ENCODE data around the gene KTN1.
A peak's percentile ranks its signal among the peaks of the same experiment; 100 is the strongest.

The KTN1 gene

DNA sequence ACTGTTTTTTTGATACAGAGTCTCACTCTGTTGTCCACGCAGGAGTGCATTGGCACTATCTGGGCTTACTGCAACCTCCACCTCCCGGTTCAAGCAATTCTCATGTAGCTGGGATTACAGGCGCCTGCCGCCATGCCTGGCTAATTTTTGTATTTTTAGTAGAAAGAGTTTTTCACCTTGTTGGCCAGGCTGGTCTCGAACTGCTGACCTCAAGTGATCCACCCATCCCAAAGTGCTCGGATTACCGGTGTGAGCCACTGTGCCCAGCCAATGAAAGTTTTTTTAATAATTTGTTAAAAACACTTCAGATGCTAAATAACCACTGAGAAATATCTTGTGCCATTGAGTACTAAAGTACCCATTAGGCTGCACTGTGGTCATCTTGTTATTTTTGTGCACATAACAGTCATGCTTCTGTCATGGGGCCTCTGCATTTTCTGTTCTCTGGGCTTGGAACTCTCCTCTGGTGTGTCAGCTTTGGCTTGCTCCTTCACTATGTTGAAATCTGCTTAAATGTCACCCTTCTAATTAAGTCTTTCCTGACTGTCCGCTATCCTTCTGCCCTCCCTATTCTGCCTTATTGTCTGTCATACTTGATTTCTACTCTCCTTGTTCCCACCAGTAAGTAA, 105.1 kb downstream of the KTN1 start:
- no peak for DNase-seq

DNA sequence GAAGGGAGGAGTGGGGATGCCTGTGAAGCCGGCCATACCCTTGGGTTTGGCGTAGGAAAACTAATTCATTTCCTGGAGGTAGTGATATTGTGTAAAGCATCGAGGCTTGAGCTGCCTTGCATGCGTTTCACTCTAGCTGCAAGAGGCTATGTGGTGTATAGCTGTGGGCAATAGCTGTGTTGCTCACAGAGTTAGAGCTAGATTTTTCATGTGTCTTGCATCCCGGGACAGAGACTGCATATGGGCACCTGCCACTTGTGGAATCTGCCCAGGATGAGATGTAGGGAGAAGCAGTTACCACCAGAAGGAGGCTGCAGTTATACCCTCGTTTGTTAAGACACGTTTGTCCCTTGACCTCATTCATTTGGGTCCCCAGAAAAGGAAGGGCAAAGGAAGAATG, 106.7 kb downstream of the KTN1 start:
- DNase-seq = no peak

GRCh38 chr14:55688566-55688965, 108.6 kb downstream of the KTN1 start:
- no peak for DNase-seq

DNA sequence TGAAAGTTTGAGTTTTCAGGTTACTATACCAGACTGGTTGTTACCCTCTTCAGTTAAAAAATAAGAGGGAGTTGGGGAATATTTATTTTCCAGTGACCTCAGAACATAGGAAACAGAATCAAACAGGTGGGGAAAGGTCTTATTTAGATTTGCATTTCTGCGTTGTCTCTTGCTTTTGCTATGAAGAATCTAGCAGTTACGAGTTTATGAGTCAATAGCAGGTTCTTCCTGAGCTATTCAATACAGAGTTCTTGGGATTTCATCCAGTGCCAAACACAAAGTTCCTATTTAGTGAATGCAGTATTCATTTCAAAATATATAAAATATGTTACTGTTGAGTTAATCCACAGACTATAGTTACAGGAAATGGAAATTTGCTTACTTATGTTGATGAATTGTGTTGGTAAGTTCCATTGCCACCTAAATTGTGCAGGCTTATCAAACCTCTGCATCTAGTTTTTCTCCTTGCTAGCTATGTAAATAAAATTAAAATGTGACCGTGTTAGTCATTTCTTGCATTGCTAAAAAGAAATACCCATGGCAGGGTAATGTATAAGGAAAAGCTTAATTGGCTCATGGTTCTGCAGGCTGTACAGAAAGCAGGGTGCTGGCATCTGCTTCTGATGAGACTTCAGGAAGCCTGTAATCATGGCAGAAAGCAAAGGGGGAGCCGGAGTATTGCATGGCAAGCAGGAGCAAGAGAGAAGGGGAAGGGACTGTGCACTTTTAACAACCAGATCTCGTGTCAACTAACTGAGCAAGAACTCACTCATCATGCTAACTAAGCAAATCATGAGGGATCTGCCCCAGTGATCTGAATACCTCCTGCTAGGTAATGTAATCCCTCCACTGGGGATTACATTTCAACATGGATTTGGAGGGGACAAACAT, 110.2 kb downstream of the KTN1 start:
- DNase-seq = no peak

- DNase-seq = no peak
These were observed 111.7 kb downstream of the KTN1 start for GRCh38 chr14:55691659-55692058.

DNA sequence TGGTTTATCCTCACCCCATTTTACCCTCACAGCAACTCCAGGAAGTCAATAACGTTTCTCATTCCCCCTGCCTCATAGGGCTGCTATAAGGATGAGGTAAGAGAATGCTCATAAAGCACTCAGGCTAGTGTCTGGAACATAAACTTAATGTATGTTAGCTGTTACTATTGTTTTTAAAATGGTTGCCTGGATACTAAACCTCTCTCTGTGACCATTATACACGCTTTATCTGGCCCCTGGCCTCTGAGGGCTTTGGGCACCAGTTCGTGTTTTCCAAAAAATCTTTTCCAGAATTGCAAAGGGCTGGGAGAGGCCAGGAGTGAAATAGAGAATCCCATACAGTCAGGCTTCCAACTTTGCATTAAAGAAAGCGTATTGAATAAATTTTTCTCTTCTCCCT, 113.9 kb downstream of the KTN1 start:
- no peak for DNase-seq

DNA sequence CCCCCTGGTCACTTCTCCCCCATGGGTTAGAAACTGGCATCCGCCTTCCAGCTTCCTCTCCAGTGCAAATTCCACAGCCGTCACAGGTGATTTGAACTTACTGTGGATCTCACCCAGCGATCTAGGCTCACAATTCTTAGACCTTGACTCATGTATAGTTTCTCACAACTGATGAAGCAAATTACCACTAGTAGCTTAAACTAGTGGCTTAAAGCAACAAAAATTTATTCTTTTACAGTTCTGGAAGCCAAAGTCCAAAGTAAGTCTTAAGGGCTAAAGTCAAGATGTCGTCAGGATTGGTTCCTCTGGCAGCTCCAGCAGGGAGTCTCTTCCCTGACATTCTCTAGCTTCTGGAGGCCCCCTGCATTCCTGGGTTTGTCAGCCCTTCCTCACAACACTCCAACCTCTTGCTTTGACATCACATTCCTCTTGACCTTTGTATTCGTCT, 117.4 kb downstream of the KTN1 start:
- no peak for DNase-seq

DNA sequence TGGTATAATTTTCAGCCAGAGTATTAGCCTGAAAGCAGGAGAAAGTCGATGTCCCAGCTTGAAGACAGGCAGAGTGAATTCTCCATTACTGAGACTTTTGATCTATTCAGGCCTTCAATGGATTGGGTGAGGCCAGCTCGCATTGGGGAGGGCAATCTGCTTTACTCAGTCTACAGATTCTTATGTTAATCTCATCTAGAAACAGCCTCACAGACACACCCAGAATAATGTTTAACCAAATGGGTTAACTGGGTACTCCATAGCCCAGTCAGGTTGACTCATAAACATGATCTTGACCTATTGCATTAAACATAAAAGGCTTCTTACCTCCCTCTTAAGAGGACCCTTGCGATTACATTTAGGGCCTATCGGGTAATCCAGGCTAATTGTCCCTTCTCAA, 118.0 kb downstream of the KTN1 start:
- DNase-seq = no peak

- no peak for DNase-seq
These were observed 119.4 kb downstream of the KTN1 start for GRCh38 chr14:55699131-55700057.

GRCh38 chr14:55701638-55702037, 121.6 kb downstream of the KTN1 start:
- DNase-seq = no peak

DNA sequence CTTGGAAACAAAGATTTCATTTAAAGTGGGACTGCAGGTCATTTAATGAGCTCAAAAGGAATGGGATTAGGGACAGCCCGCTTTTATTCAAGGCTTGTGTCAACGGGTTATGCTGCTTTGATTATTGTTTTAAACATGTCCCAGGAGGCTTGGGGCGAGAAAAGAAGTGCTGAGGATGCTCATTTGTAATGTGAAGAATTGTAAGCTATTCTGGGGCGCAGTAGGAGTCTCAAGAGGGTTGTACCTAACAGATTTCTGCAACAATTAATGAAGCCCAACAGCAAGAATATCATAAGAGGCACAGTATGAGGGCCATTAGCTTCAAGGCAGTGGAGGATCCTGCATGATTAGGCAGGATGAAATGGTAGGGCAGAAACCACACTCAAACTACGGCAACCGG, 122.5 kb downstream of the KTN1 start:
- DNase-seq = no peak

DNA sequence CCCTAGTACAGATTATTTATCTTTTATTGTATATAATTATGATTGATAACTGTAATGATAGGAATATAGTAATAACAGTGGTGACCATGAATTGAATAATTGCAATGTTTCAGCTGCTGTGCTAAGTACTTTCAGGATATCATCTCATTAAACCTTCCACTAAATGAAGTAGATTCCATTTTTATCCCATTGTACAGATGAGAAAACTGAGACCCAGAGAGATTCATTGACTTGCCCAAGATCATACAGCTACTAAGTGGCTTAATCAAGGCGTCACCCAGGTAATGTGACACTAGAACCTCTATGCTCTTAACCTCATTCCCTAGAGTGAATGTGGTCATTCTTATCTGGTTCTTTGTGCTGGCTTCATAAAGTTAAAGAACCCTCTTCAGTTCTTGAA, 124.6 kb downstream of the KTN1 start:
- DNase-seq = no peak

DNA sequence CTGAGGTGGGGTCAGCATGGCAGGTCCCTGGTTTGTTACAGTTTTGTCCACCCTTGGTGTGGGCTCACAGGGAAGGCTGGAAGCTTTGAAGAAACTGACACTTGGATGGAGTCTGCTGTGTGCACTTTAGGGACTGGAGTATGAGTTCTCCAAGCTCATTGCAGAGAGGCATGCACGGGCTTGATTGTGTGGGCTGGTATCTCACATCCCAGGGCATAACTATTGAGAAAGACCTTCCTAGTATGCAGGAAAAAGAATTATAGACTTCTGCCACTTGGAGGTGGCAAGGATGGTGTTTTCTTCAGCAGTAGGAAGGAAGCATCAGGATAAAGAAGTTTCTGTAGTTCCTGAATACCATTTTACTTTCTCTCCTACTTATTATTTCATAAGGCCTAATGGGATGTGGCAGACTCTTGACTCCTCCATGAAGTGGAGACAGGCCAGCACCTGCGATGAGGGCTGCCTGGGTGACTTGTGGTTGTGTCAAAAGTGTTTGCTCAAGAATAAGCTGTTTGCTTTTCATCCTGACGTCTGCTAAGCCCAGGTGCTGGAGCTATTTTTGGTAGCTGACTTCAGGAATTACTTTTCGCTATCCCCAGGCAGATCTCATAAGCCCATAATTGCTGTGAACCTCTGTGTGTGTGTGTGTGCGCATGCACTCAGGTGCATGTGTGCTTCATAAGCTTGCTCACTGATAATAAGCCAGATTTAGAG, 125.8 kb downstream of the KTN1 start:
- DNase-seq = no peak

- no peak for DNase-seq
These were observed 126.3 kb downstream of the KTN1 start for GRCh38 chr14:55706365-55706684.

DNA sequence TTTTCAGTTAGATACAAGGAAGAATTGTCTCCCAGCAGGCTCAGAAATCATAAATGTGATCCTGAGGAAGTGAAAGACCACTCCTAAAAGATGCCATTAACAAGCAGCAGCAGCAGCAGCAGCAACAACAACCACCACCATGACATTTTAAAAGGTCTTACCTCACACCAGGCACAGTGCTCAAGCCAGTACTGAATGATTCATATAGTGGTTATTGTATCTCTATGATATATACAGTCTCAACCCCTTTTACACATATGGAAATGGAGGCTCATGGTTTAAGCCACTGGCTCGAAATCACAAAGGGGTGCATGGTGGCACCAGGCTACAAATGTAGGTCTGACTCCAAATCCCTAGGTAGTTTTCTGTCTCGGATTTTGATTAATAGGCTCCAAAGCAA, 126.9 kb downstream of the KTN1 start:
- DNase-seq = no peak

DNA sequence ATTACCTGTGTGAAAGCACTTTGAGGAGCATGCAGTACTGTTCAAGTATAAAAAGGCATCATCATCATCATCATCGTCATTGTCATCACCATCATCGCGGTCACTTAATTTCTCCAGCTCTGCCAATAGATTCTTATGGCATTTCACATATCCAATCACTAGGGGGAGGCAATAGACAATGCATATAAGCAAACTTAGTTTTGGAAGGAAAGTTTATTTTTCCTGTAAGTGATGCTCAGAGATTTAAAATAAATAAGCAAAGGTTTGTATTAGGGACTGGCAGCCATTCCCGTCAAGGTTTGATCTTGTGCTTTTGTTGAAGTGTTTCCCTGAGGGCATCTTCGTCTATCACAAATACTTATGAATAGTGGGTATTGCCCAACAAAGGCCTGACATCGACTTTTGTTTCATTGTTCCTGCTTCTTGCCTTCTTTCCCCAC, 127.4 kb downstream of the KTN1 start:
- peak in 1 of 2 donors; percentile 14 for DNase-seq

GRCh38 chr14:55710506-55711041, 130.6 kb downstream of the KTN1 start:
- DNase-seq = no peak

DNA sequence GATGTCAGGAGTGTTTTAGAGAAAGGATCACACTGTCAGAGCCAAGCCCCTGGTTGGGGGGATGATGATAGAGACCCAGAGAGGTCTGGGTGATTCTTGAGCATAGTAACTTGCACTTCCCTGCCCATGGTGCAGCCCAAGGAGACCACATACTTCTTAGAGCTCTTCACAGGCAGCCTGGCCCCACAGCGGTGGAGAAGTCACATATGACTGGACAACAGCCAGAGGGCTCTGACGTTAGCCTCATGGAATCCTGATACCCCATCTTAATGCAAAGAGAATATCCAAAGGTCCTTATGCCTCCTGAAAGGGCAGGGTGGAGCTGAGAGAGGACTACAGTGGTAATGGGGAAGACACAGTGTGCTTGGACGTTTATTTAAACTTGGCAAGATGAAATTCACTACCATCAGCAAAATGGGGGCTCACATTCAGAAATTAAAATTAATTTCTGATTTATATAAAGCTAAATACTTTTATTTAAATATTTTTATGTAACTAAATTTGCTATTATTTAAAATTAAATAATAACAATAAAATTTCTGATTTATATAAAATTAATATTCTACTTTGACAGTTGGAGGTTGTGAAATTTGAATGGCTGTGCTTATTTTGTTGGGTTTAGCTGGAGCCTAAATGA, 131.3 kb downstream of the KTN1 start:
- DNase-seq = no peak

GRCh38 chr14:55712491-55712890, 132.5 kb downstream of the KTN1 start:
- no peak for DNase-seq

- no peak for DNase-seq
These were observed 133.5 kb downstream of the KTN1 start for GRCh38 chr14:55713486-55713885.

DNA sequence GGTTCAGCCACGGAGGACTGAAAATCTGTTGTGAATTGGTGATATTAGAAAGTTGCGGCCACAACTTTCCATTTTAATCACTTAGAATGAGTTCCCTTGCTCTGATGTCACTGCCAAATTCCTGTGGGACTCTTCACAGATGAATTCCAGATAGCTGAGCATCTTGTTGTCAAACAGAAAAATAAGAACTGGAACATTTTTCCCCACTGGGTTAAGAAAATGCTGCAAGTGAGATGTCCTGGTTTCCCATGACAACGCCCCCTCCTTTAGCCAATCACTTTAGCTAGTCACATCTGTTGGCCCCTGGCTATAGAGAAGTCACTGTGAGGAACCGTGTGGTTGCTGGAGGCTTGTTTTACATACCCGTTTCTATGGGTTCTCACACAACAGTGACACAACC, 135.9 kb downstream of the KTN1 start:
- DNase-seq = peak in 1 of 2 donors; percentile 9

DNA sequence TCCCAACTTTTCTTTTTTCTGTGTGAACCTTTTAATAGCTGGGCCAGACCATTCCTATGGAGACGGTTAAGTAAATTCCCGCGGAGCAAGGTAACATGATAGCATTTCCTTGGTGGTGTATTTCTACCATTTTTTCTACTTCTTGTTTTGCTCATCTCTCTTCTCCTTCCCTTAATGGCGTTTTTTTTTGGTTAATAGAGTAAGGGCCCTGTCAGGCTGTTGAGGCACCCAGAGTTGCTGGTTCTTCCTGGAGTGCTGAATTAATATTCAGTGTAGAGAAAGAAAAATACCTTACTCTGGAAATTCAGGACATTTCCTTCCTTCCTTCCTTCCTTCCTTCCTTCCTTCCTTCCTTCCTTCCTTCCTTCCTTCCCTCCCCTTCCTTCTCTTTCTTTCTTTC, 137.6 kb downstream of the KTN1 start:
- DNase-seq = no peak
